HuH-7 (cell line): Measurements from ENCODE around the gene SYT13.
A peak's percentile ranks its signal among the peaks of the same experiment; 100 is the strongest.

Experiments used
- DNase-seq: peaks from one replicate; pipeline ENCODE4 v3.0.0; 2011; ENCODE audit warnings: low spot score

Gene SYT13

GRCh38 chr11:45313171-45313865 lies 27.2 kb upstream of the SYT13 start:
- DNase-seq, result no peak

GRCh38 chr11:45305874-45306623 lies 19.9 kb upstream of the SYT13 start:
- DNase-seq, result no peak

- no peak for DNase-seq
These were observed 18.8 kb upstream of the SYT13 start for GRCh38 chr11:45304992-45305335.

- no peak for DNase-seq
These were observed 18.2 kb upstream of the SYT13 start for GRCh38 chr11:45304111-45304991.

- no peak for DNase-seq
These were observed 17.2 kb upstream of the SYT13 start for GRCh38 chr11:45303316-45303715.

GRCh38 chr11:45301537-45302246 lies 15.6 kb upstream of the SYT13 start:
- DNase-seq, result no peak

- no peak for DNase-seq
These were observed 14.6 kb upstream of the SYT13 start for GRCh38 chr11:45300715-45301114.

- no peak for DNase-seq
These were observed 12.6 kb upstream of the SYT13 start for GRCh38 chr11:45298718-45299117.

GRCh38 chr11:45296075-45296474 lies 9.9 kb upstream of the SYT13 start:
- DNase-seq, result no peak

- DNase-seq, result no peak
These were observed 8.4 kb upstream of the SYT13 start for GRCh38 chr11:45294499-45294898.

- peak; percentile 85 for DNase-seq
These were observed 7.5 kb upstream of the SYT13 start for GRCh38 chr11:45293566-45294192.

- no peak for DNase-seq
These were observed 4.4 kb upstream of the SYT13 start for GRCh38 chr11:45290586-45290985.

- no peak for DNase-seq
These were observed 3.2 kb upstream of the SYT13 start for GRCh38 chr11:45289369-45289768.

GRCh38 chr11:45288339-45288738 lies 2.2 kb upstream of the SYT13 start:
- no peak for DNase-seq

- no peak for DNase-seq
These were observed 1.3 kb upstream of the SYT13 start for GRCh38 chr11:45287316-45287903.

GRCh38 chr11:45285250-45285828 lies 802 bp downstream of the SYT13 start:
- no peak for DNase-seq

- DNase-seq, result no peak
These were observed 4.1 kb downstream of the SYT13 start for GRCh38 chr11:45282081-45282480.

- DNase-seq, result no peak
These were observed 5.7 kb downstream of the SYT13 start for GRCh38 chr11:45280449-45280848.

- DNase-seq, result no peak
These were observed 6.5 kb downstream of the SYT13 start for GRCh38 chr11:45279645-45280044.

- DNase-seq, result no peak
These were observed 7.4 kb downstream of the SYT13 start for GRCh38 chr11:45278714-45279113.

- no peak for DNase-seq
These were observed 10.3 kb downstream of the SYT13 start for GRCh38 chr11:45275828-45276227.
